ENCODE results near the gene TARS3. TPM values are rescaled to one million over a fixed set of nuclear protein-coding genes. Genes with fewer than 3 reads are reported as not detected.
"Not testable (repeated sequence)": the region's sequence is repeated elsewhere in the genome, so short reads cannot be mapped to it uniquely, and the experiment has no call there.

The TARS3 gene
- total RNA-seq = 10 to 100 TPM; 19.4 to 44.3 (median 38.0) TPM
- 10 to 100 TPM in 1 of 2 donors, 1 to 10 TPM in 1; 8.3 to 31.3 TPM for polyA plus RNA-seq
- long read RNA-seq, donor 1, transcript TARSL2-201 (19 exons, 3,610 nt) = major isoform, 112 of 145 reads
- long read RNA-seq, donor 1, partial matches to known transcripts = 20 of 145 reads
- long read RNA-seq, donor 1, other reads (novel, unspliced or antisense) = 13 of 145 reads
- long read RNA-seq, donor 2, transcript TARSL2-201 (19 exons, 3,610 nt) = major isoform, 98 of 133 reads
- long read RNA-seq, donor 2, partial matches to known transcripts = 28 of 133 reads
- long read RNA-seq, donor 2, other reads (novel, unspliced or antisense) = 6 of 133 reads
- long read RNA-seq, donor 3, transcript TARSL2-201 (19 exons, 3,610 nt) = major isoform, 82 of 107 reads
- long read RNA-seq, donor 3, partial matches to known transcripts = 15 of 107 reads
- long read RNA-seq, donor 3, other reads (novel, unspliced or antisense) = 10 of 107 reads

- intact Hi-C loops (cut with DNase I) = loop anchor here in 3 of 10 donors (5.0 to 10.0 kb wide), 3 partner anchors 72 to 429 kb away; partner anchors contain the start of genes SNRPA1 (in 1 of the 3) and TM2D3 (in 1 of the 3)
- WGBS, 4 donors = 0 to 1% (median 0%) methylated on average over 9 to 93 of the region's 93 CpGs
Observed at GRCh38 chr15:101723874-101724674, at the start of gene TARS3. TARS3 (minus strand) TSS chr15:101724473; CDS start chr15:101724387, 86 bp downstream.

GRCh38 chr15:101773496-101774100 lies 49.3 kb upstream of the TARS3 start:
- ATAC-seq = no peak
- H3K27me3 ChIP-seq = no peaks in the 10 kb centered on the region
- no peak overlapping the region for H3K27ac ChIP-seq
- H3K4me3 ChIP-seq = no peak overlapping the region
- H3K9me3 ChIP-seq = no peaks in the 10 kb centered on the region
- intact Hi-C loops (cut with DNase I) = no loop called here
- H3K36me3 ChIP-seq = no peaks in the 10 kb centered on the region
- H3K4me1 ChIP-seq = no peaks in the 10 kb centered on the region
- peak in 2 of 5 donors; percentile 19 to 41 for DNase-seq
- 61 to 73% (median 67%) methylated on average over 4 to 7 of the region's 7 CpGs for WGBS, 4 donors
- TF ChIP-seq POLR2A (IDR thresholded peaks at IDR 0.05) (no peak), CTCF (IDR thresholded peaks at IDR 0.05) (peak in 3 of 12 donors; percentile 10 to 18 (median 13))

More at GRCh38 chr15:101723874-101724674, at the start of gene TARS3:
- Histone ChIP-seq H3K9me3 (no peaks in the 10 kb centered on the region), H3K4me1 (peaks cover 0 to 16% (median 5%) of the 10 kb centered on the region in 12 donors), H3K36me3 (peaks cover 0 to 34% (median 29%) of the 10 kb centered on the region in 9 donors), H3K4me3 (peak within 1 kb of the TSS; percentile 71 to 98 (median 83)), H3K27ac (peak within 1 kb of the TSS; percentile 62 to 94 (median 88)), H3K27me3 (no peaks in the 10 kb centered on the region)
- DNase-seq (peak; percentile 96 to 97 (median 97)), ATAC-seq (peak; percentile 98 to 99 (median 99))
- TF ChIP-seq CTCF (IDR thresholded peaks at IDR 0.05) (peak in 4 of 12 donors; percentile 12 to 30 (median 20)), POLR2A (IDR thresholded peaks at IDR 0.05) (peak; percentile 84 to 97)

- ATAC-seq = no peak
- 85 to 98% (median 93%) methylated on average over 8 of the region's 8 CpGs for WGBS, 4 donors
- Histone ChIP-seq H3K4me3 (no peak overlapping the region), H3K4me1 (no peaks in the 10 kb centered on the region), H3K36me3 (no peaks in the 10 kb centered on the region), H3K9me3 (no peaks in the 10 kb centered on the region), H3K27ac (no peak overlapping the region), H3K27me3 (no peaks in the 10 kb centered on the region)
- intact Hi-C loops (cut with DNase I) = no loop called here
- no peak for DNase-seq
- no peak for TF ChIP-seq CTCF (IDR thresholded peaks at IDR 0.05)
- TF ChIP-seq POLR2A (IDR thresholded peaks at IDR 0.05) = no peak
Observed at GRCh38 chr15:101772921-101773320, 48.6 kb upstream of the TARS3 start.

GRCh38 chr15:101767083-101767640 lies 42.9 kb upstream of the TARS3 start:
- intact Hi-C loops (cut with DNase I); H3K4me1 ChIP-seq; H3K27me3 ChIP-seq; H3K9me3 ChIP-seq; H3K4me3 ChIP-seq; H3K27ac ChIP-seq; ATAC-seq; H3K36me3 ChIP-seq: not testable (repeated sequence)
- DNase-seq = peak in 1 of 5 donors; percentile 25
- 85 to 91% (median 87%) methylated on average over 7 to 8 of the region's 11 CpGs for WGBS, 4 donors

Measured in heart left ventricle (tissue), 16 donors.